ENCODE results near the gene AGBL2.

AGBL2 gene

DNA sequence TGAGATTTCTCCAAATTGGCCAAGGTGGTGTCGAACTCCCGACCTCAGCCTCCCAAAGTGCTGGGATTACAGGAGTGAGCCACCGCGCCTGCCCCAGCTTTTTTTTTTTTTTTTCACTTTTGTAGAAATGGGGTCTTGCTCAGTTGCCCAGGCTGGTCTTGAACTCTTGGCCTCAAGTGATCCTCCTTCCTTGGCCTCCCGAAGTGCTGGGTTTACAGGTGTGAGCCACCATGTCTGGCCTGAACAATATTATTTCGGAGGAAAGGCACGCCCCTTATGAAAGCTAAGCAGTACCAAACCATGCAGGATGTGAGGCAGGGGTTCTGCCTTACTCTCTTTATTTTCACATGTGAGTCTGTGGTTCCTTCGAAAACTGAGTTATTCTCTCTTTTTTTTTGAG lies 88.9 kb downstream of the AGBL2 start:
- no peak for FAIRE-seq

DNA sequence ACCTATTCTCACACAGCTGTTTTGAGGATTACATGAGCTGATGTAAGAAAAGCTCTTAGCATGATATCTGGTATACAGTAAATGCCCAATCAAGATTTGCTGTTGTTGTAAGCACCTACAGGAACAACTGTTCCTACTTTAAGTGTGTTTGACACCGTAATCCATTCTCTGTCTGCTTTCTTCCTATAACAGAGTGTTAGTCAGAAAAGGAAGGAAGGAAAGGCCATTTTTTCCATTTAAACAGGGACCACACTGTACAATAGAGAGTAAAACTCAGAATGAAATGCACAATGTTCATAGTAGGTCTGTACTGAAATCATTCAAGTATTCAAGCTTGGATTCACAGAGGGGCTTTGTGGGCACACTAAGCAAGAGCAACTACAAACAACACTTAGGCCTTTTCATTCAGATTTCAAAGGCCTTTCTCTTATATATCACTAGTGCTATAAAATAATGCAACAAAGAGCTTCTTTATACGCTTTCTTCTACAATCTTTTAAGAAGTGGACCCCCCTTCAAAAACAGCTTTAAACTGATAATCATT lies 94.3 kb downstream of the AGBL2 start:
- no peak for FAIRE-seq

DNA sequence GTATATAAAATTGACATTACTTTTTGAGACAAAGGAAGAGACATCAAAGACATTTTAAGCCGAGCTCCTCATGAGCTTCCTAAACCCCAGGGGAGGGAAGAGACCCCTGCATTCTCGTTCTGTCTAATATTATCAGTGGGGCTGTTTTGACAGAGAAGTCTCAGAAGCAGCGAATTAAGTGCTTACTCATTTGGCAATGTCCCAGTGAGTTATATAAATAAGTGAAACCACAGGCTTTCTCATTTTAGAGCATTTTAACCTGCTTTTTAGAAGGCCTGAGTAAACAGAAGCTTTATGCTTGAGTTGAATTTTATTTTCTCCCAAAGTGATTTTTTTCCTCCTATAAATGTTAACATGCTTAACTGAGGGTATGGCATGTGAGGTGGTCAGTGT lies 97.8 kb downstream of the AGBL2 start:
- FAIRE-seq, result no peak

DNA sequence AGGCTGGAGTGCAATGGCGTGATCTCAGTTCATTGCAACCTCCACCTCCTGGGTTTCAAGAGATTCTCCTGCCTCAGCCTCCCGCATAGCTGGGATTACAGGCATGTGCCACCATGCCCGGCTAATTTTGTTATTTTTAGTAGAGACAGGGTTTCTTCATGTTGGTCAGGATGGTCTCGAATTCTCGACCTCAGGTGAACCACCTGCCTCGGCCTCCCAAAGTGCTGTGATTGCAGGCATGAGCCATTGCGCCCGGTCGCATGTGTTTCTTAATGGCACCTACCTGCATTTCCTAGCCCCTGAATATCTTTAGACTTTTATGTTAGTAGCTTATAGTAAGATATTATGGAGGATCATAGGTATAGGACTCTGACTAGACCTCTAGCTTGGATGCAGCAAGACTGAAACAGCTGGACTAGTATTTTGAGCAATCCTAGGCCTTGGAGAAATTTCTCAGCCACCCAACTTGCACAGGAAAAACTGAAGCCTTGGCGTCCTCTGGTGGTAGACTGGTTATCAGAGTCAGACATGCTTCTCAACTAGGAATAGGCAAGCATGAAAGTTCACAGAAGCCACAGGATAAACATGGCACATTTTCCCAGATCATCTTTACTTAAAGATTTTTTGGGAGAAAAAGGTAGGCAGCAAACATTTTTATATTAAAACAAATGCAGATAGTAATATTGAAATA lies 98.3 kb downstream of the AGBL2 start:
- FAIRE-seq, result no peak

DNA sequence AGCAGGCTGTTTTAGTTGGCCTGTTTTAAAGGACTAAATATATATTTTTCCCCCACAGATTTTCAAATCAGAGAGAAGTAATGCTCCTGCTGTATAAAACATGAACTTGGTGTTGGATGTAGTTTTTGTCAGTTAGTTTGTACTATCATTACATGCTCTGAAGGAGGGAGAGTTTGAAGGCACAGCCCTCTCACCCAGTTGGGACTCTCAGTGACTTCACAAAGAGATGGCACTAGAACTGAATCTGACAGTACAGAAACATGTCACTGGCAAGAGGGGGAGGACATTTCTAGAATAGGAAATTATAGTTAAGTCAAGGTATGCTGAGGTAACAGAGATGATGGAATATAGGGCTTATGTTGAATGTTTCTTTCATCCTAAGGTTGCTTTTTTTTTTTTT lies 99.9 kb downstream of the AGBL2 start:
- no peak for FAIRE-seq

DNA sequence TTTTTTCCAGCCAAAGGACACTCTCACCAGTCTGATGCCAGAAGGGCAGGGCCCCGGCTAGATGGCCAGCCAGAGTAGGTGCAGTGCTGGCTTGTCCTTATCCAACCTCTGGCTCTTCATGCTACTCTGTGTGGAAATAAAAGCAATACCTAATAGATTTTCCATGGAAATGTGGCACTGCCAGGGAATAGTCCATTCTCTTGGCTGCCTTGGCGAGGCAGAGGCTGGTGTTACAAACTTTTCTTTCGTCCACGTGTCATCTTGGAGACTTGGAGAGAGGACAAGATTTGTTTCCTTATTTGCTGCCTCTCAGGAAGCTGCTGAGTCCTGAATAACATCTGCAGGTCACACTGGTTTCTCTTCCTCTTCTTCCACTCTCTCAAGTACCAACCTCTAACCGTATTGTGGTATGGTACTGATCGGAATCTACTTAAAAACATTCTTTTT lies 103.8 kb downstream of the AGBL2 start:
- FAIRE-seq, result no peak

DNA sequence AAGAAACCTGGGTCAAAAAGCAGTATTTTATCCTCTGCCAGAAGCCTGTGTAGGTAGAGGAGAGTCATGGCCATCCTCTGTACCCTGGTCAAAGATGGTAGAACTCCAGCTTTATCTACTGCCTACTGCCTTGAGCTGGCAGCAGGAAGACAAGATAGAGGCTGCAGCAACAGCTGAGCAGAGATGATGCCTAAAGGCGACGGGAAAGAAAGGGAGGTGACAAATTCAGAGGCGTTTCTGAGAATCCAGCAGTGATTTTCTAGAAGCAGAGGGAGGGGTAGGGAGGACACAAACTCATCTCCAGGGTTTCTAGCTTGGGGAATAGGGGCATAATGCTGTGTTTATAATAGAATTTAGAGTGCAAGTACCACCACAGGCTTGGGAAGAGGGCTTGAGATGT lies 105.5 kb downstream of the AGBL2 start:
- FAIRE-seq, result no peak
